Heart left ventricle (tissue), 16 donors: ENCODE measurements around the gene NPC1L1. TPM values are rescaled to one million over a fixed set of nuclear protein-coding genes. Genes with fewer than 3 reads are reported as not detected.

Source experiments
- ATAC-seq, 4 donors: fragments of 200-7000 bp; cut with Tn5 transposase; one replicate each; pipeline ENCODE4 v1.9.1; 2020 to 2022; ENCODE audit warnings: moderate library complexity in 4 of 4, mild to moderate bottlenecking in 3 of 4, moderate number of reproducible peaks in 1 of 4
- DNase-seq, 5 donors: peaks; one replicate each; pipeline ENCODE4 v3.0.0-alpha.2; 2020
- H3K27ac ChIP-seq, 12 donors: fragments of 200-600 bp; sonication (generic) in 4 of 12; one replicate each; pipeline versions ENCODE4 v1.5.0 to v1.8.0; 2016 to 2022; ENCODE audit warnings: mild to moderate bottlenecking in 2 of 12
- H3K27me3 ChIP-seq, 9 donors: fragments of 200-600 bp; sonication (generic) in 2 of 9; one replicate each; pipeline versions ENCODE4 v1.5.1 to v1.8.0; 2016 to 2022; ENCODE audit warnings: mild to moderate bottlenecking in 3 of 9
- H3K36me3 ChIP-seq, 9 donors: fragments of 200-600 bp; sonication (generic) in 2 of 9; one replicate each; pipeline versions ENCODE4 v1.5.0 to v1.8.0; 2018 to 2022; ENCODE audit warnings: mild to moderate bottlenecking in 2 of 9
- H3K4me1 ChIP-seq, 12 donors: fragments of 200-600 bp; sonication (generic) in 4 of 12; one replicate each; pipeline versions ENCODE4 v1.5.0 to v1.8.0; 2016 to 2022; ENCODE audit warnings: mild to moderate bottlenecking in 3 of 12
- H3K4me3 ChIP-seq, 12 donors: fragments of 200-600 bp; sonication (generic) in 4 of 12; one replicate each; pipeline versions ENCODE4 v1.5.0 to v1.8.0; 2017 to 2022; ENCODE audit warnings: mild to moderate bottlenecking in 9 of 12, moderate library complexity in 4 of 12
- H3K9me3 ChIP-seq, 12 donors: fragments of 200-600 bp; sonication (generic) in 4 of 12; one replicate each; pipeline versions ENCODE4 v1.5.0 to v1.8.0; 2016 to 2022; ENCODE audit warnings: mild to moderate bottlenecking in 1 of 12
- CTCF ChIP-seq, 12 donors: fragments of 200-600 bp; sonication (generic) in 4 of 12; IDR thresholded peaks; one replicate each; pipeline versions ENCODE4 v1.5.0 to v1.8.0; 2018 to 2022; ENCODE audit warnings: antibody characterized with exemption in 12 of 12, mild to moderate bottlenecking in 5 of 12
- POLR2A ChIP-seq, 2 donors: fragments of 450-650 bp; IDR thresholded peaks; one replicate each; pipeline ENCODE4 v1.6.1; 2017; ENCODE audit warnings: antibody characterized with exemption in 2 of 2, mild to moderate bottlenecking in 2 of 2, moderate library complexity in 2 of 2
- WGBS, 4 donors: extraction: QIAGEN DNeasy Blood & Tissue Kit in 2 of 4; methylation state at CpG; one replicate each; pipeline versions ENCODE4 v1.1.5 to v1.1.7; 2013 to 2018; 5-methylcytosine and 5-hydroxymethylcytosine counted together
- intact Hi-C, 10 donors: fragments of 100-400 bp; cut with DNase I; formaldehyde crosslinking; loops; one replicate each; pipeline versions ENCODE4 v1.11.1 to v1.14.2; 2022
- polyA plus RNA-seq, 2 donors: library from polyadenylated mRNA; stranded (reverse); fragments of 200-250 nt; gene quantifications; one replicate each; pipeline ENCODE4 v1.2.3, GENCODE V29; 2013
- total RNA-seq, 9 donors: library from RNA; depleted of rRNA in 2 of 9; stranded (reverse); fragments of >200 nt in 2 of 9; fragmentation: NEBNext Ultra II Directional in 3 of 9; extraction: Animal tissue kit (Norgen Biotek cat#: 25700) in 3 of 9; gene quantifications; one replicate each; pipeline versions ENCODE4 v1.1.0 to v1.2.4, GENCODE V29; 2016 to 2023
- donor health status: ischemic (EF 13 %, LVEDD 7.1; RV severe dilation, severe dysfunction).
- donor health status: healthy with polysubstance abuse.
- donor health status: DM: no; HTN: yes; CAD: no.
- donor health status: DM: no; HTN: no; CAD: no.
- donor health status: ischemic (EF 25% LVEDD 6.9; RV normal size, moderate dysfunction).
- donor health status: ischemic (EF 25% LVEDD 5.7; RV mildly dilated, moderate dysfunction).
- donor health status: healthy.
- donor health status: DM: yes; HTN: yes; CAD: no.
- donor health status: ischemic (EF 35%, LVEDD 5.7; RV mildly dilated, moderate dysfunction).
- donor health status: nonischemic (EF 11% LVEDD 7.7; RV severe dilation, severe dysfunction).
- donor health status: DM: yes; HTN: yes; CAD: no.
- donor health status: PGD.
- donor health status: ischemic (EF 29% LVEDD 5.4; RV normal size, mild dysfunction).
- donor health status: nonischemic (EF 23%, LVEDD 6.1; RV moderate dilation, normal function).

The NPC1L1 gene
- total and polyA plus RNA-seq, 11 donors: 0.03 to 0.25 (median 0.13) TPM; not detected in 4

GRCh38 chr7:44587843-44588711 is 46.9 kb upstream of the NPC1L1 start:
- intact Hi-C loops: loop anchor here (1.0 to 10.0 kb wide), 13 partner anchors 159 to 554 kb away; partner anchors contain the start of genes H2AZ2 (in 5 of the 10), TBRG4 (in 1 of the 10) and ZMIZ2 (in 1 of the 10)
- Histone ChIP-seq H3K27me3 (no peaks in the 10 kb centered on the region), H3K27ac (no peak overlapping the region)

DNA sequence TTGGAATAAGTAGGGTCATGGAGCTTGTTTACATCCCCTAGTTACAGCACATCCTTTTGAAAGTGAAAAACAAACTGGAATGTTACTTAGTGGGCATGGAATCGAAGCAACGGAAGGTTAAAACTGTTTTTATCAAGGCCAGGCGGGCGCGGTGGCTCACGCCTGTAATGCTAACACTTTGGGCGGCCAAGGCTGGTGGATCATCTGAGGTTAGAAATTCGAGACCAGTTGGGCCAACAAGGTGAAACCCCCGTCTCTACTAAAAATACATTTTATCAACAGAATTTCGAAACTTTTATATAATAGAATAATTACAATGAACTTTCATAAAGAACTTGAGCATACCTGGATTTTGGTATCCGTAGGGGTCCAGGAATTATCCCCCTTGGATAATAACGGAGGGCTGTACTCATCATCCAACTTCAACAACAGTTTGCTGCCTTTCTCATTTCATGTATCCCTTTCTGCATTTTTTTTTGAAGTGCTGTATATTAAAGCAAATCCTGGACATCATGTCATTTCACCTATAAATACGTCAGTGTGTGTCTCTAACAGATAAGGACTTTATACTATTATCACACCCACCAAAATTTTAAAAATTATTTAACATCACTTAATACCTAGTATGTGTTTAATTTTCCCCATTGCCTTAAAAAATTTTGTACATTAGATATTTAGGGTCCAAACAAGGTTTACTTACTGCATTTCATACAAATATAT is 42.2 kb upstream of the NPC1L1 start:
- Histone ChIP-seq H3K36me3 (peaks cover 0 to 28% (median 22%) of the 10 kb centered on the region in 9 donors), H3K27me3 (no peaks in the 10 kb centered on the region), H3K9me3 (no peaks in the 10 kb centered on the region), H3K27ac (peak overlapping the region; percentile 92 to 99 (median 98)), H3K4me1 (peaks cover 5 to 29% (median 22%) of the 10 kb centered on the region in 12 donors), H3K4me3 (peak overlapping the region in 10 of 12 donors; percentile 64 to 98 (median 82))
- ATAC-seq (no peak), DNase-seq (no peak)
- intact Hi-C loops: loop anchor here in 6 of 10 donors (2.0 to 10.0 kb wide), 6 partner anchors 171 to 551 kb away; partner anchors contain the start of genes TBRG4 (in 2 of the 6) and H2AZ2 (in 1 of the 6)
- 80 to 85% (median 84%) methylated on average over 13 of the region's 13 CpGs for WGBS, 4 donors
- no peak for TF ChIP-seq POLR2A (IDR thresholded peaks at IDR 0.05)
- TF ChIP-seq CTCF (IDR thresholded peaks at IDR 0.05): no peak

More at GRCh38 chr7:44587843-44588711, 46.9 kb upstream of the NPC1L1 start:
- peak in 3 of 4 donors; percentile 73 to 81 (median 74) for ATAC-seq
- Histone ChIP-seq H3K4me1 (peaks cover 0 to 8% (median 2%) of the 10 kb centered on the region in 12 donors), H3K36me3 (no peaks in the 10 kb centered on the region), H3K4me3 (no peak overlapping the region), H3K9me3 (no peaks in the 10 kb centered on the region)
- peak in 1 of 5 donors; percentile 53 for DNase-seq
- 23 to 30% (median 23%) methylated on average over 6 of the region's 6 CpGs for WGBS, 4 donors
- peak; percentile 41 to 74 (median 67) for TF ChIP-seq CTCF (IDR thresholded peaks at IDR 0.05)
- TF ChIP-seq POLR2A (IDR thresholded peaks at IDR 0.05): no peak

DNA sequence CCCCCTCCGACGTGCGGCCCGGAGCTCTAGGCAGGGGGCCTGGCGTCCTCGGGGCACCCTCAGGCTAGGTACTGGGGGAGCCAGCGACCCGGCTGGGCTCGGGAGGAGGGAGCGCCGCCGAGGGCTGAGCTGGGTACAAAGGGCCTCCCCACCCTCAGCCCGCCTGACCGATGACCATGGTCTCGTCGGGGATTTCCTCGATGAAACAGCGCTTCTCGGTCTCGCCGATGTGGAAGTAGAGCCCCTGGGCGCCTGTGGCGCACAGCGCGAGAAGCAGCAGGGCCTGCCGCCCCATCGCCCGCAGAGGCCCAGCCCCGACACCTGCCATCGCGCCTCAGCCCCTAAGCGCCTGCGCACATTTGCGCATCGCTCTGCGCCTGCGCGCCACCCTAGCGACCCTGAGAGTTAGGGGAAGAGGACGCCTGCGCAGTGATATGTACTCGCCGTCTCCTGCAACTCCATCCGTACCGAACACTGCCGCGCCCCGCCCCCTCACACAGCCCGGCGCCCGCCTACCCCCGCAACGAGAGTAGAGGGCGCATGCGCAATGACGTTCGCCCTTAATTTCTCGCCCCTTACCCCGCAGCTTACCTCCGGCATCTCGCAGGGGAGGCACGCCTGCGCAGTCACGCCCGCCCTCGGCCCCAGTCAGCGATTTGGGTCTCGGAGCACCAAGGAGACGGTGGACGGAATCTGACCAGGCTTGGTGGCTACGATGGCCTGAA is 40.9 kb upstream of the NPC1L1 start, which contains the start of gene TMED4:
TMED4 (minus strand) TSS at position 353 of the 725 bp plus-strand sequence; CDS start at position 328, 25 bp downstream.
- TF ChIP-seq POLR2A (IDR thresholded peaks at IDR 0.05) (peak in 1 of 2 donors; percentile 80), CTCF (IDR thresholded peaks at IDR 0.05) (peak in 1 of 12 donors; percentile 11)
- Histone ChIP-seq H3K4me3 (peak within 1 kb of the TSS; percentile 64 to 98 (median 82)), H3K9me3 (no peaks in the 10 kb centered on the region), H3K36me3 (peaks cover 0 to 39% (median 32%) of the 10 kb centered on the region in 9 donors), H3K27me3 (no peaks in the 10 kb centered on the region), H3K27ac (peak within 1 kb of the TSS; percentile 92 to 99 (median 98)), H3K4me1 (peaks cover 5 to 29% (median 22%) of the 10 kb centered on the region in 12 donors)
- WGBS, 4 donors: 0 to 1% (median 0%) methylated on average over 27 to 71 of the region's 71 CpGs
- DNase-seq: peak; percentile 100
- intact Hi-C loops: loop anchor here in 6 of 10 donors (1.0 to 10.0 kb wide), 7 partner anchors 24 to 553 kb away; partner anchors contain the start of genes TBRG4 (in 2 of the 6), H2AZ2 (in 1 of the 6) and OGDH (in 1 of the 6)
- peak; percentile 98 to 99 (median 98) for ATAC-seq
